Measurements from ENCODE around the gene PTH.

The PTH gene

DNA sequence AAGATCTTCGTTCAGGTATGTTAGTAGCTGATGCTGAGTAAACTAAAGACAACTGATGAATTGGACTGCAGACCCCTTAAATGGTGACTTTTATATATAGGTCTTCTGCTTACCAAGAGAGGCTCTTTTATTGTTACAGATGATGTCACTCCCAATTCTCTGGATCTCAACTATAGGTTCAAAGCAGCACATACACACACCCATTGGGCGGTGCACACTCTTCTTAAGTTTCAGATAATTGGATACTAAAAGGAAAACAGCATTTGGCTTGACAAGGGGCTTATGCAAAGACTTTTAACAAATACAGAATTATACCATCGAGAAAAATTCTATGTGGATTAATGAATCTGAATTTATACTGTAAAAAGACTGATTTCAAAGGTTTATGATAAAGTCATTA is at the start of gene PTH:
Gene PTH, minus strand, starts transcription at position 69 of the 400 bp plus-strand sequence. CDS start 3,142 bp downstream, outside the sequence.
- no peak for DNase-seq

DNA sequence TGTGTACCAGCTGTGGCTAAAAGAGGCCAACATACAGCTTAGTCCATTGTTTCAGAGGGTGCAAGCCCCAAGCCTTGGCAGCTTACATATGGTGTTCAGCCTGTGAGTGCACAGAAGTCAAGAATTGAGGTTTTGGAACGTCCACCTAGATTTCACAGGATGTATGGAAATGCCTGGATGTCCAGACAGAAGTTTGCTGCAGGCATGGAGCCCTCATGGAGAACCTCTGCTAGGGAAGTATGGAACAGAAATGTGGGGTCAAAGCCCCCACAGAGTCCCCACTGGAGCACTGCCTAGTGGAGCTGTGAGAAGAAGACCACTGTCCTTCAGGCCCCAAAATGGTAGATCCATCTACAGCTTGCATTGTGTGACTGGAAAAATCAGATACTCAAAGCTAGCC is 42.2 kb upstream of the PTH start:
- DNase-seq: no peak

DNA sequence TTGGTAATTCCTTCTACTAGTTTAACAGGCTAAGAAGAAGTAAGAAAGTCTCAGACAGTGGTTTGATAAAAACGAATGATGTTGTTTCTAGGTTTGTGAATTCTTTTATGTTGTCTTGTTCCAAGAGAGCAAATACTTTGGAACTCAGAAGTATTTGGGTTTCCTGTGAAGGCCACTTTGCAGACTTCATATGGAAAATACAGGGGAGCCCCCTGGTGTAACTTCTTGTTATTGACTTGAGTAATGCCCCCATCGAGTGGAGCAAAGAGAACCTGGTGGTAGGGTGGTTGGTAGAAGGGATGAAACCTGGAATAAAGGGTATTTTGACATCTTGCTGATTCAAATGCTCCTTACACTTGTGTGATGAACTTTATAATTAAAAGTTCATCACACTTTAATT is 40.0 kb upstream of the PTH start:
- peak; percentile 16 to 57 for DNase-seq

DNA sequence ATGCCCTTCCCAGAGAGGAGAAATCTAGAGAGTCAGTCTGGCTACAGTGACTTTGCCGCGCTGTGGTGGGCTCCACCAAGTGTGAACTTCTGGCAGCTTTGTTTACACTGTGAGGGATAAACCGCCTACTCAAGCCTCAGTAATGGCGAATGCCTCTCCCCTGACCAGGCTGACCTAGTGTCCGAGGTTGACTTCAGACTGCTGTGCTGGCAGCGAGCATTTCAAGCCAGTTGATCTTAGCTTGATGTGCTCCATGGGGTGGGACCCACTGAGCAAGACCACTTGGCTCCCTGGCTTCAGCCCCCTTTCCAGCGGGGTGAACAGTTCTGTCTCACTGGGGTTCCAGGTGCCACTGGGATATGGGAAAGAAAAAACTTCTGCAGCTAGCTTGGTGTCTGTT is 38.6 kb upstream of the PTH start:
- no peak for DNase-seq

DNA sequence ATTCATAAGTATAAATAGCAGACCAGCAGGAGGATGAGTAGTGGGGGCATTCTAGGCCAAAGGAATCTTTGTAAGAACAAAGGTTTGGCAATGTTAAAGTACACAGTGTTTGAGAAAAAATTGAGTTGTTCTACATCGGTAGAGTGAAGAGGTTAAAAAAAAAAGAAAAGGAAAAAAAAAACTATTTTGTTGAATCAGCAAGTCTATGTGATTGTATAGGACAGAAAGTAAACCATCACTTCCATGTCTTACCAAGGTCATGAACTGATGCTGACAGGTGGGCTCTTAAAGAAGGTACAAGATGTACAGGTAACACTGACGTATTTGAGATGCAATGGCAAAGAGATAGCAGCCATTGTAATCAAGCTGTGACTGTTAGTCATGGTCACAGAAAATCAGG is 29.5 kb upstream of the PTH start:
- DNase-seq: no peak

DNA sequence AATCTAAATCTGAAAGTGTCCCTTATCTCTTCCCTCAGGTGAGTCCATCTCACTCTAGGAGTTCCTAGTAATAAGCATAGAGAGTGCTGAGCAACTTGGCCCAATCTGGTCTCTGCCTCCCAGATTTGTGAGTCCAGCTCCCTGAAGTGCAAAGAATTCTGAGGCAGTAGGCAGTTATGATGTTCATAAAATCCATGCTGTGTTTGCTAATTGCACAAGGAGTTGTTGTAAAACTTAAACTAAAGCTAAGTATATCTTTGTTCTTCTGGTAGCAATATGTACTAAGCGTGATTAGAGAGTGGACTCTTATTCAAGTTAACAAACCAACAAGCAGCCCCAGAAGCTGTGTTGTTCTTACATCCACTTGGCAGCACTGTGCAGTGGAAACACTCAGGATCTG is 7.6 kb upstream of the PTH start:
- DNase-seq: no peak

DNA sequence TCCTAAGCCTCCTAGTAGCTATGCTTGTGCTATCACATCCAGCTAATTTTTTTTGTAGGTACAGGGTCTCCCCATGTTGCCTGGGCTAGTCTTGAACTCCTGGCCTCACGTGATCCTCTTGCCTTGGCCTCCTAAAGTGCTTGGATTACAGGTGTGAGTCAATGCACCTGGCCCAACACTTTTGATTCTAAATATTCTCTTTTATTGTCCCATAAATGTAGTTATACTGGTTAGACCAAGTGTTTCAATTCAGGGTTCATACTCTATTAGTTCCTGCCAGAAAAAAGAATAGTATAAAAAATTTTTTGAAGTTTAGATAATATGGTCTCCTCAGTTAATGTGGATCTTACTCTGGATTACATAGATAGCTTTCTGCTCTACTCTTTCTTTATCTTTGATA is 6.7 kb upstream of the PTH start:
- DNase-seq: no peak

DNA sequence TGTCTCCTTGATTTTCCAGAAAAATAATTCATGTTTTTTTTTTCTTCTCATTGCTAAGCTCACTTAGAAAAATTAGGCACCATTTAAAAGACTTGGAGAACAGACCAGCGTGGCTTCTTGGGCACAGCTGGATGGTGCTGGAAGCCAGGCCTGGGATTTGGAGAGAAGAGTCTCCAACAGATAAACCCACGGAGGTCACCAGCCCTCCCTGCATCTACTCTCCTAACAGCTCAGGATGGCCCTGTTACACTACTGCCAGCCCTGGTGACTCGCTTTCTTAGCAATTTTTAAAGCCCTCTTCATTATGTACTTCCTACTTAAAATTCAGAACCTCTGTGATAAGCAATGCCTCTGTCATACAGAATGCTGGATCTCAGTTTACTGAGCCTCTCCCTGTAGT is 1.7 kb downstream of the PTH start:
- no peak for DNase-seq

DNA sequence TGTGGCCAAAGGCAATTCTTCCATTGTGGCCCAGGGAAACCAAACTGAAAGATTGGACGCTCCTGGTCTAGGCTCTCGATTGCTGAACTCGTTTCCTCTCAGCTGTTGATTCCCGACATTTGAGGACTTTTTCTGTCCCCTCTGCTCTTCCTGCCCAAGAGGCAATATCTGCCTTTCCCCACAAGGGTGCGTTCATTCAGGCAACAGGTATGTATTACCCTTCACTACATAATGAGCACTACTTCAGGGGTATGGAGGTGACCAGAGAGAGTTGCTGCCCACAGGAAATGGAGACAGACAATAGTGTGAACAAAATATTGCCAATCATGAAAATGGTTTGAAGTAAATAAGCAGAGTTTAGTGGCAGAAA is 8.2 kb downstream of the PTH start:
- peak in 1 of 2 experiments; percentile 35 for DNase-seq

DNA sequence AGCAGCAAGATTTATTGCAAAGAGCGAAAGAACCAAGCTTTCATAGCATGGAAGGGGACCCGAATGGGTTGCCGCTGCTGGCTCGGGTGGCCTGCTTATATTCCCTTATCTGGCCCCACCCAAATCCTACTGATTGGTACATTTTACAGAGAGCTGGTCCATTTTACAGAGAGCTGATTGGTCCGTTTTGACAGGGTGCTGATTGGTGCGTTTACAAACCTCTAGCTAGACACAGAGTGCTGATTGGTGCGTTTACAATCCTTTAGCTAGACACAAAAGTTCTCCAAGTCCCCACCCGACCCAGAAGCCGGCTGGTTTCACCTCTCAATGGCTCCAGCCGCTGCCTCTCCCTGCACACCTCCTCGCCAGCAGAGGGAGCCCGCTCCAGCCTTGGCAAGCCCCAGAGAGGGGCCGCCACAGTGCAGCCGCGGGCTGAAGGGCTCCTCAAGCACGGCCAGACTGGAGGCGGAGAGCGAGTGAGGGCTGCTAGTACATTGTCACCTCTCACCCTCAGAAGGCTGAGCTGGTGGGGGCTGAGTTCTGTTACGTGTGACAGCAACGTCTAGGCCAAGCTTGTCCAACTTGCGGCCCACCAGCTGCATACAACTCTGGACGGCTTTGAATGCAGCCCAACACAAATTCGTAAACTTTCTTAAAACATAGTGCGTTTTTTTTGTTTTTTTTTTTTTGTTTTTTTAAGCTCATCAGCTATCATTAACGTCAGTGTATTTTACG is 8.7 kb downstream of the PTH start:
- DNase-seq: peak in 1 of 2 experiments; percentile 62

DNA sequence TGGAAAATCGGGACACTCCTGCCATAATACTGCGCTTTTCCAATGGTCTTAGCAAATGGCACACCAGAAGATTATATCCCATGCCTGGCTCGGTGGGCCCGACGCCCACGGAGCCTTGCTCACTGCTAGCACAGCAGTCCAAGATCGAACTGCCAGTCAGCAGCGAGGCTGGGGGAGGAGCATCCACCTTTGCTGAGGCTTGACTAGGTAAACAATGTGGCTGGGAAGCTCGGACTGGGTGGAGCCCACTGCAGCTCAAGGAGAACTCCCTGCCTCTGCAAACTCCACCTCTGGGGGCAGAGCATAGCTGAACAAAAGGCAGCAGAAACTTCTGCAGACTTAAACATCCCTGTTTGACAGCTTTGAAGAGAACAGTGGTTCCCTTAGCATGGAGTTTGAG is 15.6 kb downstream of the PTH start:
- DNase-seq: peak; percentile 50 to 78

DNA sequence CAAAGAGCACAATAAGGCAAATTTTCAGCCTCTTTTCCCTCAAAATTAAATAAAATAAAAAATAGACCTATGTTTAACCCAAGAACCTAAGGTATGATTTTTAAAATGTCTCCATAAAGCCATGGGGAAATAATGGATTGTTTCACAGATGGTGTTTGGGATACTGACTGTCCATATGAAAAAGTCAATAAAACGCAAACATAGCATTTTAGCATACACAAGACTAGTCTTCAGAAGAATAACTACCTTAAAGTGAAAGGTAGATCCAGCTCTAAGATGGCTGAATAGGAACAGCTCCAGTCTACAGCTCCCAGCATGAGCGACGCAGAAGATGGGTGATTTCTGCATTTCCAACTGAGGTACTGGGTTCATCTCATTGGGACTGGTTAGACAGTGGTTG is 16.1 kb downstream of the PTH start:
- DNase-seq: no peak

DNA sequence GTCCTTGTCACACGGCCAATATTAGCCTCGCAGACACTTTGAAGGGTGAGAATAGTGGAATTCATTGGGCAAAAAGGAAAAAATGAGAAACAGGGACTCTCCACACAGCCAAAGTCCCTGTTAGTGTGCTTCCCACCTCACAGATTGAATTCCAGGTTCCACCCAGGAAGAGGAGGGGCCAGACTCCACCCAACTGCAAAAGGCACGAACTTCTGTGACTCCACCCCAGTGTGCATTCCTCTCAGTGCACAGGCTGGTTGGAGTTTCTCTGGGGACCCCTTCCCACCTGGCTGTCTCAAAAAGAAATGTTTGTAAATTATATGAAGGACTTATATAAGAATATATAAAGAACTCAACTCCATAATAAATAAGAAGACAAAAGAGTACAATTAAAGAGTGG is 20.7 kb downstream of the PTH start:
- no peak for DNase-seq

DNA sequence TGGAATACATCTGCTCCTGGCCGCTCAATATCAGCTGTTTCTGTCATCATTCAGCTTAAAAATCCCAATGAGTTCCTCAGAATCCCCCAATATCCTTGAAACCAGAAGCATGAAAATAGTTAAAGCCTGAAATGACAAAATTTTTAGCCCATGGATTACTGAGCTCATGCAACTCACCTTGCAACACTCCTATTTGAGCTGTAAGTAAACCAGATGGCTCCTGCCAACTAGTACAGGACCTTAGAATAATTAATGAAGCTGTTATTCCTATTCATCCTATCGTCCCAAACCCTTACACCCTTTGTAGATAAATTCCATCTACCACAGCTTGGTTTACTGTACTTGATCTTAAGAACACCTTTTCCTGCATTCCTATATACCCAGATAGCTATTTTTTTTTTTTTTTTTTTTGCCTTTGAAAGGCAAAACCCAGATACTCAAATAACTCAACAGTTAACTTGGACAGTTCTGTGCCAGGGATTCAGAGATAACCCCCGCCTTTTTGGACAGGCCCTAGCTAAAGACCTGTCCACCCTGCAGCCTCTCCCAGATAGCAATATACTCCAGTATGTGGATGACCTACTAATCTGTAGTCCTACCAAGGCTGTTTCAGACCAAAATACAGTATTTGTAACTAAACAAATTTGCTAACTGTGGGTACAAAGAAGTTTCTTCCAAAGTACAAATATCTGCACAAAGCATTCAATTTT is 22.6 kb downstream of the PTH start:
- DNase-seq: no peak

DNA sequence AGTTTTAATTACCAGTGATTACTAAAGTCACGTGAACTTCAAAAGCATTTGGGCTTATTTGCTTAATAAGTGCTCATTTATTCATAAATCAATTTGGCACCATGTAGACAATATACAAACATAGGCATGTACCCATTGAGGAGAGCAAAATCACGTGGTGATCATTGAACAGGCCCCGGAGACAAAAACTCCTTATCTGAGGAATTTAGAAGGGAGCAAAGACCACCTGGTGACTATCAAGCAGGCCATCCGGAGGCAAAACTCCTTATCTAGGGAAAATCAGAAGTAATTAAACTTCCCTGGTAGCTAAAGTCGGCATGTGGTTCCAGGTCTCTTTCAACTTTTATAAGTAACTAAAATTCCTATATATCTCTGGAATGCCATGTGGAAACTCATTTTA is 27.0 kb downstream of the PTH start:
- no peak for DNase-seq

DNA sequence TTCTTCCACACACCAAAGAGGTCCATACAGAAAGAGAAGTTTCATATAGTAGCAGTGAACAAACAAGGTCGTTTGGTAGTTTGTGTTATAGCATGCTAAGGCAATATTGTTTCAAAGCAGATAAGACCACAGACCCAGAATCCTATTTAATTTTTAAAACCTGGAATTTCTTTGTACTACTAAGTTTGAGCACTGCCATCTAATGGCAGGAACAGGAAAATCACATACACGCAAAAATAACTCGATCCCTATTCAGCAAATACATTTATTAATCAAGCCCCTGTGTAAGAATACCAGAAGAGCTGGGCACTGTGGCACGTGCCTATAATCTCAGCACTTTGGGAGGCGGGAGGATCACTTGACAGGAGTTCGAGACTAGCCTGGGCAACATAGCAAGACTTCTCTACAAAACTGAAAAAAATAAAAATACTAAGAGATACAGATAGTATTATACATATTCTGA is 29.9 kb downstream of the PTH start:
- peak; percentile 68 to 81 for DNase-seq

DNA sequence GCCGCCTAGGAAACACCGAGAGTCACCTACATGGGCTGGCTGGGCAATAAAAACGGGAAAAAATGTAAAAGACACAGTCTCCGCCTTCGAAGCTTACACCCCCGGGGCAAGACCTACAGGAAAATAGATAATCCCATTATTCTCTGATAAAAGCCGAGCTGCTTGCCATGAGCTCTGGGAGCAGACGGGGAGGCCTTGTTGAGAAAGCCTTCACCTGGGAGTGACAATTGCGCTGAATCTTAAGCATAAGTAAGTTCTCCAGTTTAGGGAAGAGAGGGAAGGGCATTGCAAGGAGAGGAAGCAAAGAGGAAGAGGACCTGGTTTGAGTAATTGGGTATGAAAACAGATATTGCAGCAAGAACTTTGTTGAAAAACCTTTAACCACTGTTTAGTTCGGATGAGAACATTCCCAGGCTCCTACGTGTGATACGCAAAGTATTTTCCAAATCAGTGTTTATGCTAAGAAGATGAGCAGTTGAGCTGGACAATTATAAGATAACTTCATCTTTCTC is 32.0 kb downstream of the PTH start:
- DNase-seq: no peak

DNA sequence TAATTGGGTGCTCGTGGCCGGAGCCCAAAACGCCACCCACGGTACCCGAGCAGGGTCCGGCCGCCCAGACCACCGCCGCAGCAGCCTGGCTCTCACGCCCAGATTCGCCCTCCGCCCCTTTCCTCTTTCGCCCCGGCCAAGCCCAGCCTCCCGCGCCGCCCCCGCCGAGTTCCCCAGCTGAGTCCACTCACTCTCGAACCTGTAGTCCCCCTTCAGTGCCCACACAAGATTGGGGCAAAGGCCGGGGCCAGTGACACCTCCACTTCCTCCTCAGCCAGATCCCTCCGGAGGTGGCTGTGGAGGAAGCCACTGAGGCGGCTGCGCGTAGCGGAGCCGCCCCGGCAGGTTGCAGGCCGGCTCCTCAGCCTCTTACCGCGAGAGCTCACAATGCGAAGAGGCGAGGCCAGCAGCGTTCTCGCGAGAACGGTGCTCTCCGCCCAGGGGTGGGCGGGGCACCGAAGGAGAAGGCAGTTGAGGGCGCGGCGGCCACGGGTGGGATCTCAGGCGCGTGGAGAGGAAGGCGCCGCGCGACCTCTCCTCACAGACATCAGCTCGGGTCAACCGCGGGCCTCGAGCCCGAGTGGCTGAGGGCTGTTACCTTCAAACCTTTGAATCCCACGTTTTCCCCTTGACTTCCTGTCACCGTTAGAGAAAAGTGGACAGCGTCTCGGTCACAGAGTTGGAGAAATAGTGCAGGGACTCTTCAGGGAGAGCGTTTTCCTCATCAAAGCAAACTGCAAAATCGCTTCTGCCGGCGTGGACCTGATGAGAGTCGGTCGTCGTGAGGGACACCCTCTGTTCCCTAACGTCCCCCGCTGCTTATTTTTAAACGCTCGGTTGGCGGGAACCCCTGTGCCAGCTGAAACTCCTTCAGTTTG is 32.7 kb downstream of the PTH start, which contains the start of gene BTBD10:
Gene BTBD10, minus strand, starts transcription at position 322 of the 878 bp plus-strand sequence. CDS start 18,098 bp downstream, outside the sequence.
- DNase-seq: peak; percentile 93 to 99

DNA sequence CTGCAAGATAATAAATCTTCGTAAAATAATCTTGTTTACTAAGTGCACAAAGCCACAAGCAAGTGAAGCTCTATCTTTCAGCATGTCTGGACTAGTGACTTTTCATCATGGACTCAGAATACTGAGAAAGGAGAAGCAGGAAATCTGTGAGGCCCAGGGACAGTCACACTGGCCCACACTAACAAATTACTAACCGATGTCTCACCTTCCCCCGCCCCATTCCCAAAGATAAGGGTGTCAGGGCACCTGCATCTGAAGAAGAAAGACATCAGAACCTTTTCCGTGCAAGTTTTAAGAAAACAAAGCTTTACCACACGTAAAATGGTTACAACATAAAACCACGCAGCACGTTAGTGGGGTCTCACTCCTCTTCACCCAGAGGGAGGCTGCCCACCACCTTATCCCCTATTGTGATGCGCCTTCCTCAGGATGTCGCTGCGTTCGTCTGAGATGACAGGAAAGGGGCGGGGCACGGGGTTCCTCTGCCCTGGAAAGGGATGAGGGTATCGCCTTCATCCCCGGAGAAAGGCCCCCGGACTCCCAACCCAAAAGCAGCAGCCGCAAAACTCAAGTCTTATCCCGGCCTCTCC is 33.4 kb downstream of the PTH start:
- DNase-seq: peak; percentile 66 to 89

DNA sequence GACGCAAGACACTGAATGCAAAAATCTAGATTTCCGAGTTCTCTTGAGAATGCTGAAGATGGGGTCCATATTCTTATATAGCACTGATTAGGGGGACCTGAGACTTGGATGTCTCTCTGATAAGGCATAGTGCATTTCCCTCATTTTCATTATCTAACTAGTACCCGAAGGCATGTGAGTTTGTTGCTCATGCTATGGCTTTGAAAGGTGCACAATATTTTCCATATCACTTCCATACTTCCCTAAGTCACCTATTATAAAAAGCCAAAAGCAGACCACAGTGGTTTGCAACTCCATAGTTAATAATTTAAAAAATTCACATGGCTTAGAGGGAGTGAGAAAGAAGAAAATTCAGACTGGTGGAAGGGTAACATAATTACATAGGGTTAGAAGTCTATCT is 34.5 kb downstream of the PTH start:
- no peak for DNase-seq

DNA sequence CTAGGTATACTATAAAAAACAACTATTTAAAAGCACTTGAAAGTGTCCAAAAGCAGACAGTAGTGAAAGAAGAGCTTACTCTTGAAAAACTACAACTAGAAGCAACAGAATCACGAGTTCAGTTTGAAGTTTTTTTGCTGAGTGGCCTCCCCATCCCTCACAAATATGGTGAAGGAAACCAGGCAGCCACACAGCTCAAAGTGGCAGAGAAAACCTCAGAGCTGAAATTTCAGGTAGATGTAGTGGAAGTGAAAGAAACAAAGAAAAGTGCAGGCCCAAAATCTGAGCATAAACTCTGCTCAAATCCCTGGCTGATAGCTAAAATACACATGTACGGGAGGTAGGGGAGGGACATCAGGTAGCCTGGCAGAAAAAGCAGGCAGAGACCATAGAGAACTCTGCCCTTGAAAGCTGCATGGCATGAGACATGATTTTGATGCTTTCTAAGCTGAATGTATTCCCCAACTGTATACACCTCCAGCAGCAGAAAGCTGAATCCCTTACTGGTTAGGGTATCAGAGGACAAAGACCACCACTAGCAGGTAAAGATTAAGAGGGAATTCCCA is 44.9 kb downstream of the PTH start:
- no peak for DNase-seq

DNA sequence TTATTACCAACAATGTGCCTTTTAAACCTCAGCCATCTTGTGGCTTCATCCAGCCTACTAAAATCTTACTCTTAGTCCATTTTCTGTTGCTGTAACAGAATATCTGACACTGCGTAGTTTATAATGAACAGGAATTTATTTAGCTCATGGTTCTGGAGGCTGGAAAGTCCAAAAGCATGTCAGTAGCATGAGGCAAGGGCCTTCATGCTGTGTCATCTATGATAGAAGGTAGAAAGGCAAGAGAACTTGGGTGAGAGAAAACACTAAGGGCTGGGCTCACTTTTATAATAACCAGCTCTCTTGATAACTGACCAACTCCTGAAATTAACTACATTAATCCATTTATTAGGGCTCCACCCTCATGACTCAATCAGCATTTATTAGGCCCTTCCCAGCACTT is 46.3 kb downstream of the PTH start:
- DNase-seq: no peak

Data from NCI-H526 (cell line).